NCI-H2081 treated with DMSO at 0.1 percent for 48 hours (cell line): ENCODE data around the gene HGFAC.
"Not testable (repeated sequence)": the region's sequence is repeated elsewhere in the genome, so short reads cannot be mapped to it uniquely, and the experiment has no call there.

Experiments used
- DNase-seq: peaks from one replicate; lab custom pipeline; 2025; lab: John Stamatoyannopoulos, UW

The HGFAC gene

GRCh38 chr4:3411190-3411589, 30.6 kb upstream of the HGFAC start:
- DNase-seq, result not testable (repeated sequence)

GRCh38 chr4:3411676-3412075, 30.1 kb upstream of the HGFAC start:
- no peak for DNase-seq

- no peak for DNase-seq
Measured at GRCh38 chr4:3412257-3413020, 29.3 kb upstream of the HGFAC start.

- no peak for DNase-seq
Measured at GRCh38 chr4:3413217-3413671, 28.5 kb upstream of the HGFAC start.

GRCh38 chr4:3413675-3414420, 27.9 kb upstream of the HGFAC start:
- no peak for DNase-seq

- no peak for DNase-seq
Measured at GRCh38 chr4:3414421-3415279, 27.1 kb upstream of the HGFAC start.

- DNase-seq, result no peak
Measured at GRCh38 chr4:3415471-3416141, 26.2 kb upstream of the HGFAC start.

GRCh38 chr4:3416270-3416669, 25.5 kb upstream of the HGFAC start:
- no peak for DNase-seq

GRCh38 chr4:3416821-3417221, 24.9 kb upstream of the HGFAC start:
- DNase-seq, result no peak

GRCh38 chr4:3417448-3417847, 24.3 kb upstream of the HGFAC start:
- no peak for DNase-seq

- no peak for DNase-seq
Measured at GRCh38 chr4:3418029-3418762, 23.6 kb upstream of the HGFAC start.

GRCh38 chr4:3419836-3420605, 21.7 kb upstream of the HGFAC start:
- no peak for DNase-seq

GRCh38 chr4:3420606-3420955, 21.2 kb upstream of the HGFAC start:
- no peak for DNase-seq

- no peak for DNase-seq
Measured at GRCh38 chr4:3420956-3421355, 20.8 kb upstream of the HGFAC start.

GRCh38 chr4:3421470-3421869, 20.3 kb upstream of the HGFAC start:
- no peak for DNase-seq

GRCh38 chr4:3422241-3422801, 19.4 kb upstream of the HGFAC start:
- no peak for DNase-seq

GRCh38 chr4:3422808-3423297, 18.9 kb upstream of the HGFAC start:
- no peak for DNase-seq

- no peak for DNase-seq
Measured at GRCh38 chr4:3423406-3423805, 18.4 kb upstream of the HGFAC start.

- DNase-seq, result no peak
Measured at GRCh38 chr4:3423952-3424351, 17.8 kb upstream of the HGFAC start.

- no peak for DNase-seq
Measured at GRCh38 chr4:3424522-3425095, 17.2 kb upstream of the HGFAC start.
